H9 (cell line): Measurements from ENCODE around the gene EFNA3. TPM values are rescaled to one million over a fixed set of nuclear protein-coding genes. Genes with fewer than 3 reads are reported as not detected.

Experiments used
- DNase-seq: peaks from one replicate; pipeline ENCODE4 v3.0.0-alpha.2; 2017
- H2AFZ ChIP-seq: one replicate; pipeline ENCODE4 v1.6.1; 2013; ENCODE audit warnings: mild to moderate bottlenecking, low read length, control low read depth, moderate library complexity
- H2AK5ac ChIP-seq: 2 replicates; pipeline ENCODE4 v1.6.1; 2013; ENCODE audit warnings: low read length, control low read depth, mixed read lengths; ENCODE audit not compliant: insufficient read length
- H2BK120ac ChIP-seq: one replicate; pipeline ENCODE4 v1.6.1; 2013; ENCODE audit warnings: low read depth, mild to moderate bottlenecking, low read length, control low read depth, inconsistent platforms; ENCODE audit not compliant: poor library complexity, severe bottlenecking
- H2BK12ac ChIP-seq: 2 replicates; pipeline ENCODE4 v1.6.1; 2013; ENCODE audit warnings: low read length, control low read depth, mixed read lengths, low read depth; ENCODE audit not compliant: insufficient read length
- H2BK15ac ChIP-seq: 2 replicates; pipeline ENCODE4 v1.6.1; 2013; ENCODE audit warnings: low read depth, low read length, control low read depth
- H2BK20ac ChIP-seq: one replicate; pipeline ENCODE4 v1.6.1; 2013; ENCODE audit warnings: low read depth, mild to moderate bottlenecking, low read length, control low read depth, inconsistent platforms; ENCODE audit not compliant: poor library complexity, severe bottlenecking
- H2BK5ac ChIP-seq: 2 replicates; pipeline ENCODE4 v1.6.1; 2013; ENCODE audit warnings: low read length, control low read depth, mixed read lengths; ENCODE audit not compliant: insufficient read length
- H3K14ac ChIP-seq: 2 replicates; pipeline ENCODE4 v1.6.1; 2013; ENCODE audit warnings: low read length, control low read depth; ENCODE audit not compliant: insufficient read depth
- H3K18ac ChIP-seq: 2 replicates; pipeline ENCODE4 v1.6.1; 2013; ENCODE audit warnings: low read depth, mild to moderate bottlenecking, mixed read lengths, low read length, control low read depth; ENCODE audit not compliant: insufficient read length
- H3K23ac ChIP-seq: 2 replicates; pipeline ENCODE4 v1.6.1; 2013; ENCODE audit warnings: low read length, control low read depth, mixed read lengths, low read depth; ENCODE audit not compliant: insufficient read length
- H3K23me2 ChIP-seq: 2 replicates; pipeline ENCODE4 v1.6.1; 2013; ENCODE audit warnings: low read depth, mild to moderate bottlenecking, mixed read lengths, low read length, control low read depth; ENCODE audit not compliant: insufficient read length, poor library complexity, severe bottlenecking
- H3K27ac ChIP-seq: 2 replicates; pipeline ENCODE4 v1.5.1; 2013; ENCODE audit warnings: low read length, control low read depth, mixed read lengths, low read depth; ENCODE audit not compliant: insufficient read length
- H3K27me3 ChIP-seq: 2 replicates; pipeline ENCODE4 v1.6.1; 2013; ENCODE audit warnings: low read length, control low read depth, inconsistent platforms; ENCODE audit not compliant: insufficient read depth
- H3K4ac ChIP-seq: 2 replicates; pipeline ENCODE4 v1.6.1; 2013; ENCODE audit warnings: low read depth, mild to moderate bottlenecking, control low read depth, inconsistent platforms, low read length, moderate library complexity
- H3K4me1 ChIP-seq: 2 replicates; pipeline ENCODE4 v1.6.1; 2013; ENCODE audit warnings: low read length, control low read depth, inconsistent platforms; ENCODE audit not compliant: insufficient read depth
- H3K4me2 ChIP-seq: 2 replicates; pipeline ENCODE4 v1.6.1; 2013; ENCODE audit warnings: low read length, control low read depth, mixed read lengths; ENCODE audit not compliant: insufficient read length, insufficient read depth
- H3K56ac ChIP-seq: 2 replicates; pipeline ENCODE4 v1.6.1; 2013; ENCODE audit warnings: low read depth, mild to moderate bottlenecking, mixed read lengths, low read length, control low read depth; ENCODE audit not compliant: insufficient read length
- H3K79me1 ChIP-seq: 2 replicates; pipeline ENCODE4 v1.6.1; 2013; ENCODE audit warnings: low read depth, mild to moderate bottlenecking, moderate library complexity, low read length, control low read depth, inconsistent platforms; ENCODE audit not compliant: insufficient read depth, poor library complexity, severe bottlenecking
- H3K79me2 ChIP-seq: 2 replicates; pipeline ENCODE4 v1.6.1; 2013; ENCODE audit warnings: low read length, control low read depth, inconsistent platforms; ENCODE audit not compliant: insufficient read depth
- H3K9ac ChIP-seq: 2 replicates; pipeline ENCODE4 v1.6.1; 2013; ENCODE audit warnings: low read length, control low read depth, mixed read lengths; ENCODE audit not compliant: insufficient read length; ENCODE audit errors: extremely low read depth
- H3K9me3 ChIP-seq: one replicate; pipeline ENCODE4 v1.6.1; 2013; ENCODE audit warnings: low read depth, low read length, inconsistent platforms; ENCODE audit not compliant: control insufficient read depth
- H3T11ph ChIP-seq: one replicate; pipeline ENCODE4 v1.6.1; 2013; ENCODE audit warnings: mild to moderate bottlenecking, low read length, control low read depth, inconsistent platforms
- H4K20me1 ChIP-seq: one replicate; pipeline ENCODE4 v1.6.1; 2013; ENCODE audit not compliant: control insufficient read depth, insufficient read length, insufficient read depth
- H4K5ac ChIP-seq: 2 replicates; pipeline ENCODE4 v1.6.1; 2013; ENCODE audit warnings: low read depth, mild to moderate bottlenecking, mixed read lengths, low read length, control low read depth; ENCODE audit not compliant: insufficient read length
- H4K8ac ChIP-seq: replicated peaks from 2 replicates; pipeline ENCODE4 v1.6.1; 2013; ENCODE audit warnings: low read length, control low read depth, mixed read lengths, low read depth; ENCODE audit not compliant: insufficient read length
- H4K91ac ChIP-seq: 2 replicates; pipeline ENCODE4 v1.6.1; 2013; ENCODE audit warnings: low read depth, mild to moderate bottlenecking, moderate library complexity, mixed read lengths, low read length, control low read depth; ENCODE audit not compliant: insufficient read length
- H3K27ac Mint-ChIP-seq, 3 experiments: 2 replicates in 2 of 3; 3 replicates in 1 of 3; pipeline ENCODE4 v1.8.0; 2020 to 2021; ENCODE audit warnings: mixed read lengths in 3 of 3, mild to moderate bottlenecking in 1 of 3, moderate library complexity in 1 of 3
- H3K27me3 Mint-ChIP-seq: 2 replicates; pipeline ENCODE4 v1.8.0; 2021; ENCODE audit warnings: low read depth, mild to moderate bottlenecking, moderate library complexity, mixed read lengths
- H3K36me3 Mint-ChIP-seq, 3 experiments: 2 replicates in 2 of 3; 3 replicates in 1 of 3; pipeline ENCODE4 v1.8.0; 2020 to 2021; ENCODE audit warnings: low read depth in 3 of 3, mixed read lengths in 3 of 3; ENCODE audit not compliant: insufficient read depth in 1 of 3
- H3K4me1 Mint-ChIP-seq, 2 experiments: 2 replicates each; pipeline ENCODE4 v1.8.0; 2020; ENCODE audit warnings: mixed read lengths in 2 of 2
- H3K4me3 Mint-ChIP-seq, 2 experiments: 2 replicates in 1 of 2; 3 replicates in 1 of 2; pipeline ENCODE4 v1.8.0; 2020 to 2021; ENCODE audit warnings: mild to moderate bottlenecking in 2 of 2, mixed read lengths in 2 of 2, moderate library complexity in 1 of 2
- H3K9me3 Mint-ChIP-seq, 2 experiments: 2 replicates in 1 of 2; 3 replicates in 1 of 2; pipeline ENCODE4 v1.8.0; 2020; ENCODE audit warnings: mild to moderate bottlenecking in 2 of 2, mixed read lengths in 2 of 2, moderate library complexity in 1 of 2
- WGBS: extraction: QIAGEN DNeasy Blood & Tissue Kit; methylation state at CpG from one replicate; pipeline ENCODE4 v1.1.7; 2013; ENCODE audit warnings: missing lambda C conversion rate, low lambda C conversion rate, mixed read lengths; ENCODE audit not compliant: insufficient read length; ENCODE audit errors: extremely low coverage; 5-methylcytosine and 5-hydroxymethylcytosine counted together
- total RNA-seq: library from RNA; stranded (reverse); gene quantifications from 2 replicates; pipeline ENCODE4 v1.2.1, GENCODE V29; 2021
- TF ChIP-seq, protein P1 (sequence below): fragments of 200-600 bp; sonication (generic); conservative IDR thresholded peaks from 3 replicates; pipeline ENCODE4 v1.8.0; 2021; ENCODE audit warnings: antibody characterized with exemption, mild to moderate bottlenecking

The EFNA3 gene
- total RNA-seq, 1 experiment from 2014 or later: 3.9 TPM

DNA sequence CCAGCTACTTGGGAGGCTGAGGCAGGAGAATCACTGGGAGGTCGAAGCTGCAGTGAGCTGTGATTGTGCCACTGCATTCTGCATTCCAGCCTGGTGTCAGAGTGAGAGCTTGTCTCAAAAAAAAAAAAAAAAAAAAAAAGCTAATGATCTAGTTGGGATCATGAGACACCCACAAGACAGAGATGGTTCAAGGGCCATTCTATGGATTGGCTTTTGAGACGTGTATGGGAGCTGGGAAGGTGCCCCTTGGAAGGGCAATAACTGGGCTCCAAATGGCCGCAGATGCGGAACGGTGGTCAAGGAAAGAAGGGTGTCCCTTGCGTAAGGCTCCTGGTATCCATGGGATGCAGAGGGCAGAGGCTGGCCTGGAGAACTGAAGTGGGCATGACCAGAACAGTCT, 34.3 kb upstream of the EFNA3 start:
- H2AFZ ChIP-seq: no peak overlapping the region
- H2BK5ac ChIP-seq: no peak overlapping the region
- no peaks in the 10 kb centered on the region for H3K79me1 ChIP-seq
- H2BK120ac ChIP-seq: no peak overlapping the region
- no peaks in the 10 kb centered on the region for H3K9me3 ChIP-seq
- no peak overlapping the region for H3K23ac ChIP-seq
- DNase-seq: no peak
- H3K27me3 Mint-ChIP-seq: peaks cover 15% of the 10 kb centered on the region
- H3K23me2 ChIP-seq: no peaks in the 10 kb centered on the region
- H4K5ac ChIP-seq: no peak overlapping the region
- no peak overlapping the region for H2BK20ac ChIP-seq
- no peak overlapping the region for H3K4me2 ChIP-seq
- no peaks in the 10 kb centered on the region; a peak in 2 of 7 replicates for H3K36me3 Mint-ChIP-seq
- no peak overlapping the region for H3K18ac ChIP-seq
- no peak overlapping the region for H2BK15ac ChIP-seq
- no peaks in the 10 kb centered on the region for H3K27me3 ChIP-seq
- H4K91ac ChIP-seq: no peak overlapping the region
- WGBS: no CpG with 5 or more reads among the region's 6 CpGs
- TF ChIP-seq, protein P1, sequence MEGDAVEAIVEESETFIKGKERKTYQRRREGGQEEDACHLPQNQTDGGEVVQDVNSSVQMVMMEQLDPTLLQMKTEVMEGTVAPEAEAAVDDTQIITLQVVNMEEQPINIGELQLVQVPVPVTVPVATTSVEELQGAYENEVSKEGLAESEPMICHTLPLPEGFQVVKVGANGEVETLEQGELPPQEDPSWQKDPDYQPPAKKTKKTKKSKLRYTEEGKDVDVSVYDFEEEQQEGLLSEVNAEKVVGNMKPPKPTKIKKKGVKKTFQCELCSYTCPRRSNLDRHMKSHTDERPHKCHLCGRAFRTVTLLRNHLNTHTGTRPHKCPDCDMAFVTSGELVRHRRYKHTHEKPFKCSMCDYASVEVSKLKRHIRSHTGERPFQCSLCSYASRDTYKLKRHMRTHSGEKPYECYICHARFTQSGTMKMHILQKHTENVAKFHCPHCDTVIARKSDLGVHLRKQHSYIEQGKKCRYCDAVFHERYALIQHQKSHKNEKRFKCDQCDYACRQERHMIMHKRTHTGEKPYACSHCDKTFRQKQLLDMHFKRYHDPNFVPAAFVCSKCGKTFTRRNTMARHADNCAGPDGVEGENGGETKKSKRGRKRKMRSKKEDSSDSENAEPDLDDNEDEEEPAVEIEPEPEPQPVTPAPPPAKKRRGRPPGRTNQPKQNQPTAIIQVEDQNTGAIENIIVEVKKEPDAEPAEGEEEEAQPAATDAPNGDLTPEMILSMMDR: no peak
- H3K9me3 Mint-ChIP-seq: no peaks in the 10 kb centered on the region; a peak in 1 of 5 replicates
- no peak overlapping the region for H3K56ac ChIP-seq
- no peak overlapping the region for H3T11ph ChIP-seq
- H4K8ac ChIP-seq: no peak overlapping the region
- H3K4me1 Mint-ChIP-seq: peaks cover 15 to 40% of the 10 kb centered on the region in 2 experiments
- H3K27ac ChIP-seq: no peak overlapping the region
- peak overlapping the region in 1 of 3 experiments; percentile 71; a peak in 1 of 7 replicates for H3K27ac Mint-ChIP-seq
- no peak overlapping the region for H3K9ac ChIP-seq
- no peak overlapping the region for H2AK5ac ChIP-seq
- H2BK12ac ChIP-seq: no peak overlapping the region
- no peak overlapping the region for H3K4ac ChIP-seq
- H4K20me1 ChIP-seq: peaks cover 2% of the 10 kb centered on the region
- no peaks in the 10 kb centered on the region; the same call in 1 of the 2 replicates for H3K4me1 ChIP-seq
- peak overlapping the region in 1 of 2 experiments; percentile 56; a peak in 2 of 5 replicates for H3K4me3 Mint-ChIP-seq
- H3K79me2 ChIP-seq: no peaks in the 10 kb centered on the region
- no peak overlapping the region for H3K14ac ChIP-seq
